ENCODE data around the gene QRSL1. TPM values are rescaled to one million over a fixed set of nuclear protein-coding genes. Genes with fewer than 3 reads are reported as not detected.

The QRSL1 gene
- total and polyA plus RNA-seq, 10 of the 15 experiments (the other 5 are each of a cell fraction or from before 2014, with no cell fraction given) = 11.9 to 23.5 (median 15.5) TPM

- no peak overlapping the region for H3K4me2 ChIP-seq (ENCODE audit: control insufficient read depth, insufficient read depth)
- H3K27ac ChIP-seq (ENCODE audit: control insufficient read depth, insufficient read depth) = no peak overlapping the region
- WGBS (ENCODE audit: insufficient coverage, insufficient replicate concordance, low lambda C conversion rate, missing lambda C conversion rate) = 97% methylated on average over 8 of the region's 8 CpGs
- DNase-seq (ENCODE audit: low read depth, low spot score) = no peak
- H3K4me3 ChIP-seq = no peak overlapping the region
- in situ Hi-C loops (cut with MboI) = no loop called here
- H3K9ac ChIP-seq (ENCODE audit: control insufficient read depth, insufficient read depth, low read length) = no peak overlapping the region
- H3K4me1 ChIP-seq (ENCODE audit: control insufficient read depth, insufficient read depth, low read length) = peaks cover 9% of the 10 kb centered on the region; the same call in 1 of the 2 replicates
- ATAC-seq = no peak
- TF ChIP-seq WRNIP1 (IDR thresholded peaks at IDR 0.05; ENCODE audit: borderline replicate concordance, low read depth, low read length) = no peak
- TF ChIP-seq TCF12 (IDR thresholded peaks at IDR 0.05; ENCODE audit: low read depth, low read length) = no peak
- TF ChIP-seq SIX5 (IDR thresholded peaks at IDR 0.05; ENCODE audit: low read depth, low read length, severe bottlenecking) = no peak
- no peak for TF ChIP-seq ZNF384 (IDR thresholded peaks at IDR 0.05; ENCODE audit: borderline replicate concordance, low read depth, low read length)
- TF ChIP-seq MXI1 (IDR thresholded peaks at IDR 0.05; ENCODE audit: low read depth, low read length) = no peak
- TF ChIP-seq NR2F1 (conservative IDR thresholded peaks at IDR 0.05) = no peak
- TF ChIP-seq POLR2A (IDR thresholded peaks at IDR 0.05; ENCODE audit: low read depth, low read length) = no peak
- no peak for TF ChIP-seq TCF3 (IDR thresholded peaks at IDR 0.05; ENCODE audit: borderline replicate concordance, insufficient read depth, low read depth, low read length)
- TF ChIP-seq MYB (IDR thresholded peaks at IDR 0.05; ENCODE audit: borderline replicate concordance, low read depth, low read length) = no peak
- no peak for TF ChIP-seq EED (IDR thresholded peaks at IDR 0.05; ENCODE audit: low read depth)
- H3K36me3 ChIP-seq (ENCODE audit: control insufficient read depth in 2 of 2, insufficient read depth in 2 of 2, low read length in 1 of 2) = no peaks in the 10 kb centered on the region
- ChIA-PET RAD21 (ENCODE audit: unreplicated experiment) (no interaction called here), POLR2A (no interaction called here), SMC1A (ENCODE audit: uncharacterized antibody, unreplicated experiment) (interaction anchor here (0.9 to 1.0 kb wide), 4 partner anchors 9 to 16 kb away, joined by 3 to 4 read pairs (median 4); no protein-coding TSS in a partner anchor), CTCF (interaction anchor here (1.0 to 2.6 kb wide), 3 partner anchors 12 to 21 kb away, joined by 3 to 19 read pairs (median 4); no protein-coding TSS in a partner anchor)
- no peaks in the 10 kb centered on the region for H3K79me2 ChIP-seq (ENCODE audit: control insufficient read depth, insufficient read depth, low read length)
- intact Hi-C loops (cut with micrococcal nuclease; ENCODE audit: unreplicated experiment) = no loop called here
- no peak for FAIRE-seq
- no peaks in the 10 kb centered on the region for H3K9me3 ChIP-seq (replicated peaks; ENCODE audit: control insufficient read depth, insufficient read depth, low read length)
- H3K27me3 ChIP-seq (replicated peaks in 1 of 2; ENCODE audit: control insufficient read depth in 2 of 2, insufficient read depth in 2 of 2, low read length in 1 of 2) = no peaks in the 10 kb centered on the region
- no TSS peak for BruUV-seq (replicated peaks)
- H2AFZ ChIP-seq (ENCODE audit: control insufficient read depth, low read depth, low read length) = no peak overlapping the region
- no peaks in the 10 kb centered on the region for H4K20me1 ChIP-seq (ENCODE audit: control insufficient read depth, insufficient read depth)
Measured at GRCh38 chr6:106622412-106622811, 7.0 kb upstream of the QRSL1 start.

Measured in GM12878 (cell line).